HUDEP-2 (cell line): ENCODE measurements around the gene FABP1.

Experiments used
- DNase-seq, 76 experiments: peaks; one replicate each; lab custom pipeline; 2025; ENCODE audit not compliant: unreplicated experiment in 76 of 76; lab: John Stamatoyannopoulos, UW

The FABP1 gene

DNA sequence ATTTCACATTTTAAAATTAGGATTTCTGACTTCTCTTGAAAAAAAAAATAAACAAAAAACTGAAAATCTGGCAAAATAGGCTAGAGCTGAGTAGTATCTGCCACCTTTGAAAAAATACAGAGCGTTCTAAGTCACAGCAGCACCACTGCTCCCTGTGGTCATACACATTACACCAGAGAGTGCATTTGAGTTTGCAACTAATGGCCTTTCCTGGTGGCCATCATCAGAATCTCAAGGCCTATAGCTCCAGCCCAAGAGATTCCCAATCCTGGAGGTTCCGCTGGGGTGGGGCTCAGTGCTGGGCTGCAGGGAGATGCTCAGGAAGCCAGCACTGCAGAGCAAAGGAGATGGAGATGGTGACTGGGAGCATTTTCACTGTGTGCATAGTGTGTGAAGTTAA lies 42.8 kb downstream of the FABP1 start:
- DNase-seq, result no peak

DNA sequence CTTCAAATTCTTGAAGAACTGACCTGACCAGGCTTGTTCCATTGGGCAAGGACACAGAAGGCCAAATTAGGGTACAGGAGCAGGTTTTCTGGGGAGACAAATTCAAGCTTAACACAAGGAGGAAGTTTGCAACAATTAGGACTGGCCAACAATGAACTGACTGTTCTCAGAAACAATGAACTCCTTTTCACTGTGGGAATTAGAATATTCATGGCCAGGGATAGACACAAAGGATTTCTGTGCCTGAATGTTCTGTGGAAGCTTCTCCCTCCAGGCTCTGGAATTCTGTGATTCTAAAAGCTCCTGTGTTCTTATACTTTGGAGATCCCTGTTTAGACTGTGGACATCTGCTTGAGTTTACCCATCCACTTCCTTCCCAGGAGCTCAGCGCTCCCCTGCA lies 45.1 kb downstream of the FABP1 start:
- DNase-seq, result no peak

DNA sequence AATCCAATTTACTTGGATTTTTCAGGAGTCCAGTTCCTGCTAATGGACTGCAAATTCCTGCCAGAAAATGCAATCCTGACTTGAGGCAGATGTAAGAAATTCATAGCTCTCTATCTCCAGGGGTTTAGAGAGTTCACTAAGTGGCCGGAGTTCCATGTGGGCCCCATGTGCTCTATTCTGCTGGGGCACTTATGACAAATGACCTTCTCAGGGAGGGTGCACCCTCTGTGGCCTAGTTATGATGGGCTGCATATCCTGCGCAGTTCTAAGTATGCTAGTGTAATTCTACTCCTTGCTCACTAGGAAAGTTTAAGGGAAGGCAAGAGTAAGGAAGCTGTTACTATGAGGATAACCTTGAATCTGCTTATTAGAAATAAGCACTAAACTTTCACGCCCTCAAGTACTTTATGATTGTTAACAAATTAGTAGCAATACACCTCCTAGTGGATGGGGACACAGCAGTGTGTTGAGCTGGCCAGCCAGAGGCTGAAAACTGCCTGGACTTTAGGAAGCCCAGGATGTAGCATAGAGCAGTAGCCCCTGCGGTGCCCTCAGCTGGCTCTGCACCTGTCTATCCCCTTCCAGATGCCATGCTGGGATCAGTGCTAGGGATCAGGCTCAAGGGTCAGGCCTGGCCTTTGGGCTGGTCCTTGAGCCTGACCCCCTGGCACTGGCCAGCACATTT lies 45.8 kb downstream of the FABP1 start:
- DNase-seq, result no peak

DNA sequence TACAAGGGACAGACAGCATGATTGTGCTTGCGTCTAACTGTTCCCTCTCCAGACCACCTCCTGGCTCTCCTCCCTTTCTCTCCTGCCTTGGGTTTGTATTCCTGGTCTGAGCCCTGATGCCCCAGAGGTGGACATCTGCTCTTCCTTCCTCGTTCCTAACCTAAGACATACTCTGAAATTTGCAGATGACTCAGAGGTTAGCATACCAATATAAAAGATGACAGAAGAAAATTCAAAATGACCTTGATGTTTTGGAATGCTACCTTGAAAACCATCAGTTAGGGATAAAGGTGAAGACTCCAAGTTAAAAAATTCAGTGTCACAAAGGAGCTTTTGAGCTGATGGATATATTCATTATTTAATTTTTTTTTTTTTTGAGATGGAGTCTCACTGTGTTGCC lies 47.3 kb downstream of the FABP1 start:
- DNase-seq, result no peak

DNA sequence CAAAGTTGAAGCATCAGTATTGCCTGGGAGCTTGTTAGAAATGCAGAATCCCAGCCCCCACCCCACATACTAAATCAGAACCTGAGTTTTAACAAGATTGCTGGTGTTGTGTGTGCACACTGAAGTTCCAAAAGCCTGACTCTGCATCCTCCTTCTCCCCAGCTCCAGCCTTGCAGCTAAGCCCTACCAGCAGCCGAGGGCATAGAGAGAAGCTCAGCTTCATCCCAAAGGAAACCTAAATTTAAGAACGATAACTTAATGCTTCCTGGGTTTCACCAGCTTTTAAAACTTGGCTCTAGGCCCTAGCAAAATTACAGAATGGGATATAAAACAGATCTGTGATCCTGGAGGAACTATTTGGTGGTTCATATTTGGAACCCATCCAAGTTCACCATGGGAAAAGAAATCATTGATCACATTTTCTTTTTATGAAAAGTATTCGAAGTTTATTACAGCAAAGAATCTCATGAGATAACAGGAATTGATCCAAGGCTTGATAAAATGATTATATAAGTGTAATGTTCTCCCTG lies 49.2 kb downstream of the FABP1 start:
- no peak for DNase-seq

DNA sequence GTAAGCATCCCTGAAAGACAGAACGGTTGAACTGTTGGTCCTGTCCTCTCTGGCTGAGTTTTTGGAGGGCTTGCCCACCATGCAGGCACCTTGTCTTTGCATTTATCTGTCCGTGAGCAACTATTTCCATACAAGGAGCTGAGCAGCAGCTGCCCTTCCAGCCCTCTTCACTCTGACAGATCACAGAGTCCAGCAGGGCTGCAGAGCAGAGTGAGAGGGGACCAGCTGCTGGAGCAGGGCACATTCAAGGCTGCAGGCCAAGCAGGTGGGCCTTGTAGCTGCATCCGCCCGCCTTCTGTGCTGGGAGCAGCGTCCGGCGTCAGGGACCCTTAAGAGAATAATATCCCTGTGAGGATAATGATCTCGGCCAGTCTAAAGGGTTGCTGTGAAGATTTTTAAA lies 50.8 kb downstream of the FABP1 start:
- DNase-seq, result no peak

DNA sequence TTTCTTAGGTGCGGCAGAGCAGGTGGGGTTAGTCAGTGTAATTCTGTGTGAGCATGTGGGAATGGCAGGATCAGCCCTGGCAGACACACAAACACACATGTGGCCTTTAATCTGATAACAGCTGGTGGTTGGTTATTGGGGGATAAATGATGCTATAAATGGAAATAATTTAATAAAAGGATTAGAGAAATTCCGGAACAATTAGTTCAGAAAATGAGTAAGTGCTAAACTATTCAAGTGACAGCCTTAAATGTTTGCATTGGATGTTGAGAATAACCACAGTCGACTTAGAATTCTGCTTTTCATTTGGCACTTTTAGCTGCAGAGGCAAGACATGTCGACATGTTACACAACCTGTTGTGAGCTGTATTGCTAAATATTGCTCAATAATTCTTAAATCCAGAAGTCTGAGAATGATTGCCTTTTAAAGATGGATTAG lies 53.0 kb downstream of the FABP1 start:
- DNase-seq, result no peak

DNA sequence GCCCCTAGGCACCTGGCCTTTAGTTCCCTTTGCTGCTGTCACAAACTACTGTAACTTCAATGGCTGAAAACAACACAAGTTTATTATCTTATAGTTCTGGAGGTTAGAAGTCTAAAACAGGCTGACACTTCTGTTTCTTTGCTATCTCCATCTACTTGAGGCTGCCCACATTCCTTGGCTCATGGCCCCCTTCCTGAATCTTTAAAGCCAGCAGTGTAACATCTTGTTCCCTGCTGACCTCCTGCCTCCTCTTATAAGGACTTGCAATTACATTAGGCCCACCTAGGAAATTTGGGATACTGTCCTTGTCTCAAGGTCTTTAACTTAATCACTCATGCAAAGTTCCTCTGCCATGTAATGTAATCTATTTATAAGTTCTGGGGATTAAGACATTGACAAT lies 53.7 kb downstream of the FABP1 start:
- DNase-seq, result no peak
